ENCODE data around the gene SH3BGRL. TPM values are rescaled to one million over a fixed set of nuclear protein-coding genes. Genes with fewer than 3 reads are reported as not detected.

SH3BGRL gene
- total RNA-seq, 1 experiment from 2014 or later = 41.8 TPM

DNA sequence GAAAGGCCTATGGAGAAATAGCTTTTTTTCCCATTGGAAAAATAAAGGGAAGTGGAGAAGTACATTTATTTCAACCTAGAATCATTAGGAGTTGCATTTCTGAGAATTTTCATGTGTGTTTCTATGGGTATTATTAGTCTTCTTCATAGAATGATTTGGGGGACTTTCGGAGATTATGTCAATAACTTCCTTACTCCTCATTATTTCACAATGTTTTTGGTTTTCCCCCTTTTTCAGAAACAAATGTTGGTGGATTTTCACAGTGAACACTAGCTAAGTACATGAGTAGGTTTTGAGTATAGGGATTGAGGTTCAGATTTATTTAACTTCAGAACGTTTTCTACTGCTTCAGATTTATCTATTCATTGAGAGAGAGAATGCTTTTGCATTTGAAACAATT lies 54.0 kb downstream of the SH3BGRL start:
- H2AK5ac ChIP-seq (ENCODE audit: insufficient read length, low read length) = no peak overlapping the region
- H2BK20ac ChIP-seq (ENCODE audit: low read depth, low read length, poor library complexity, severe bottlenecking) = no peak overlapping the region
- H3K56ac ChIP-seq (ENCODE audit: insufficient read length, low read depth, low read length) = no peak overlapping the region
- H3K23ac ChIP-seq (ENCODE audit: insufficient read length, low read depth, low read length) = no peak overlapping the region
- H4K8ac ChIP-seq (replicated peaks; ENCODE audit: insufficient read length, low read depth, low read length) = no peak overlapping the region
- H3K79me2 ChIP-seq (ENCODE audit: insufficient read depth, low read length) = no peaks in the 10 kb centered on the region
- H3K4me2 ChIP-seq (ENCODE audit: insufficient read depth, insufficient read length, low read length) = no peak overlapping the region
- Mint-ChIP-seq H3K27me3 (ENCODE audit: low read depth) (no peaks in the 10 kb centered on the region), H3K4me3 (no peak overlapping the region), H3K36me3 (ENCODE audit: insufficient read depth in 1 of 3, low read depth in 3 of 3) (peaks cover 0 to 2% (median 0%) of the 10 kb centered on the region in 3 experiments; a peak in 2 of 7 replicates), H3K4me1 (peaks cover 18 to 21% of the 10 kb centered on the region in 2 experiments), H3K27ac (no peak overlapping the region), H3K9me3 (peaks cover 33 to 35% of the 10 kb centered on the region in 2 experiments)
- no peaks in the 10 kb centered on the region for H3K23me2 ChIP-seq (ENCODE audit: insufficient read length, low read depth, low read length, poor library complexity, severe bottlenecking)
- H4K20me1 ChIP-seq (ENCODE audit: control insufficient read depth, insufficient read depth, insufficient read length) = no peaks in the 10 kb centered on the region
- H3K4me1 ChIP-seq (ENCODE audit: insufficient read depth, low read length) = no peaks in the 10 kb centered on the region; the same call in 1 of the 2 replicates
- no peaks in the 10 kb centered on the region for H3K79me1 ChIP-seq (ENCODE audit: insufficient read depth, low read depth, low read length, poor library complexity, severe bottlenecking)
- H3T11ph ChIP-seq (ENCODE audit: low read length) = no peak overlapping the region
- no peak overlapping the region for H3K4ac ChIP-seq (ENCODE audit: low read depth, low read length)
- no peak overlapping the region for H2BK120ac ChIP-seq (ENCODE audit: low read depth, low read length, poor library complexity, severe bottlenecking)
- no peak overlapping the region for H4K91ac ChIP-seq (ENCODE audit: insufficient read length, low read depth, low read length)
- no peak overlapping the region for H2AFZ ChIP-seq (ENCODE audit: low read length)
- no peak overlapping the region for H2BK15ac ChIP-seq (ENCODE audit: low read depth, low read length)
- no peaks in the 10 kb centered on the region for H3K27me3 ChIP-seq (ENCODE audit: insufficient read depth, low read length)
- peaks cover 10% of the 10 kb centered on the region for H3K9me3 ChIP-seq (ENCODE audit: control insufficient read depth, low read depth, low read length)
- no peak overlapping the region for H3K27ac ChIP-seq (ENCODE audit: insufficient read length, low read depth, low read length)
- no peak overlapping the region for H2BK12ac ChIP-seq (ENCODE audit: insufficient read length, low read depth, low read length)
- no peak overlapping the region for H2BK5ac ChIP-seq (ENCODE audit: insufficient read length, low read length)
- no peak overlapping the region for H3K18ac ChIP-seq (ENCODE audit: insufficient read length, low read depth, low read length)
- H3K9ac ChIP-seq (ENCODE audit: extremely low read depth, insufficient read length, low read length) = no peak overlapping the region
- WGBS (ENCODE audit: extremely low coverage, insufficient read length, low lambda C conversion rate) = no CpG with 5 or more reads among the region's 2 CpGs
- TF ChIP-seq, protein P1, sequence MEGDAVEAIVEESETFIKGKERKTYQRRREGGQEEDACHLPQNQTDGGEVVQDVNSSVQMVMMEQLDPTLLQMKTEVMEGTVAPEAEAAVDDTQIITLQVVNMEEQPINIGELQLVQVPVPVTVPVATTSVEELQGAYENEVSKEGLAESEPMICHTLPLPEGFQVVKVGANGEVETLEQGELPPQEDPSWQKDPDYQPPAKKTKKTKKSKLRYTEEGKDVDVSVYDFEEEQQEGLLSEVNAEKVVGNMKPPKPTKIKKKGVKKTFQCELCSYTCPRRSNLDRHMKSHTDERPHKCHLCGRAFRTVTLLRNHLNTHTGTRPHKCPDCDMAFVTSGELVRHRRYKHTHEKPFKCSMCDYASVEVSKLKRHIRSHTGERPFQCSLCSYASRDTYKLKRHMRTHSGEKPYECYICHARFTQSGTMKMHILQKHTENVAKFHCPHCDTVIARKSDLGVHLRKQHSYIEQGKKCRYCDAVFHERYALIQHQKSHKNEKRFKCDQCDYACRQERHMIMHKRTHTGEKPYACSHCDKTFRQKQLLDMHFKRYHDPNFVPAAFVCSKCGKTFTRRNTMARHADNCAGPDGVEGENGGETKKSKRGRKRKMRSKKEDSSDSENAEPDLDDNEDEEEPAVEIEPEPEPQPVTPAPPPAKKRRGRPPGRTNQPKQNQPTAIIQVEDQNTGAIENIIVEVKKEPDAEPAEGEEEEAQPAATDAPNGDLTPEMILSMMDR (conservative IDR thresholded peaks at IDR 0.05) = no peak
- no peak overlapping the region for H3K14ac ChIP-seq (ENCODE audit: insufficient read depth, low read length)
- no peak for DNase-seq
- H4K5ac ChIP-seq (ENCODE audit: insufficient read length, low read depth, low read length) = no peak overlapping the region
